ENCODE data around the gene IL21R.
A peak's percentile ranks its signal among the peaks of the same experiment; 100 is the strongest.
"Not testable (repeated sequence)": the region's sequence is repeated elsewhere in the genome, so short reads cannot be mapped to it uniquely, and the experiment has no call there.

The IL21R gene

GRCh38 chr16:27374804-27375425 lies 27.1 kb upstream of the IL21R start:
- DNase-seq (ENCODE audit: low read depth in 2 of 2): peak; percentile 47 to 53

- DNase-seq (ENCODE audit: low read depth in 2 of 2): no peak
Observed at GRCh38 chr16:27377666-27378485, 24.1 kb upstream of the IL21R start.

- DNase-seq (ENCODE audit: low read depth in 2 of 2): no peak
Observed at GRCh38 chr16:27378871-27379481, 23.0 kb upstream of the IL21R start.

GRCh38 chr16:27379919-27380318 lies 22.1 kb upstream of the IL21R start:
- DNase-seq (ENCODE audit: low read depth in 2 of 2): no peak

GRCh38 chr16:27381236-27381635 lies 20.7 kb upstream of the IL21R start:
- no peak for DNase-seq (ENCODE audit: low read depth in 2 of 2)

GRCh38 chr16:27381974-27382855 lies 19.8 kb upstream of the IL21R start:
- no peak for DNase-seq (ENCODE audit: low read depth in 2 of 2)

GRCh38 chr16:27383556-27384243 lies 18.3 kb upstream of the IL21R start:
- DNase-seq (ENCODE audit: low read depth in 2 of 2): no peak

GRCh38 chr16:27384425-27384824 lies 17.5 kb upstream of the IL21R start:
- DNase-seq (ENCODE audit: low read depth in 2 of 2): no peak

- DNase-seq (ENCODE audit: low read depth in 2 of 2): no peak
Observed at GRCh38 chr16:27385398-27385797, 16.6 kb upstream of the IL21R start.

GRCh38 chr16:27386674-27387073 lies 15.3 kb upstream of the IL21R start:
- no peak for DNase-seq (ENCODE audit: low read depth in 2 of 2)

GRCh38 chr16:27387724-27388123 lies 14.2 kb upstream of the IL21R start:
- DNase-seq (ENCODE audit: low read depth in 2 of 2): no peak

GRCh38 chr16:27389272-27389961 lies 12.6 kb upstream of the IL21R start:
- no peak for DNase-seq (ENCODE audit: low read depth in 2 of 2)

- no peak for DNase-seq (ENCODE audit: low read depth in 2 of 2)
Observed at GRCh38 chr16:27390151-27390550, 11.8 kb upstream of the IL21R start.

- no peak for DNase-seq (ENCODE audit: low read depth in 2 of 2)
Observed at GRCh38 chr16:27392671-27393070, 9.3 kb upstream of the IL21R start.

- DNase-seq (ENCODE audit: low read depth in 2 of 2): no peak
Observed at GRCh38 chr16:27394516-27394915, 7.5 kb upstream of the IL21R start.

- not testable (repeated sequence) for DNase-seq (ENCODE audit: low read depth in 2 of 2)
Observed at GRCh38 chr16:27398341-27398893, 3.6 kb upstream of the IL21R start.

GRCh38 chr16:27398894-27399853 lies 2.8 kb upstream of the IL21R start:
- no peak for DNase-seq (ENCODE audit: low read depth in 2 of 2)

GRCh38 chr16:27399969-27400368 lies 2.0 kb upstream of the IL21R start:
- DNase-seq (ENCODE audit: low read depth in 2 of 2): no peak

Measured in fibroblast of skin of left quadriceps (primary cell).